Measurements from ENCODE around the gene RNF31. TPM values are rescaled to one million over a fixed set of nuclear protein-coding genes. Genes with fewer than 3 reads are reported as not detected.

Gene RNF31
- total and polyA plus RNA-seq, 2 donors (not counting 1 experiment from before 2014, with no cell fraction given): 69.8 to 103 TPM

- ChIA-PET CTCF (interaction anchor here (0.9 to 3.5 kb wide), 17 partner anchors 11 to 241 kb away, joined by 3 to 21 read pairs (median 4); partner anchors contain the start of genes CHMP4A, CIDEB, IRF9 and MDP1), POLR2A (interaction anchor here (0.7 to 3.6 kb wide), 13 partner anchors 10 to 234 kb away, joined by 3 to 64 read pairs (median 10); partner anchors contain the start of genes CBLN3, CHMP4A, DCAF11 and EMC9)
- Mint-ChIP-seq H3K4me3 (peak overlapping the region; percentile 89), H3K4me1 (peaks cover 49% of the 10 kb centered on the region), H3K27ac (peak overlapping the region; percentile 99), H3K9me3 (ENCODE audit: insufficient read depth) (no peaks in the 10 kb centered on the region), H3K27me3 (no peaks in the 10 kb centered on the region)
- ATAC-seq (ENCODE audit: low read depth) (peak; percentile 2), DNase-seq (peak; percentile 67)
- TF ChIP-seq, protein P1, sequence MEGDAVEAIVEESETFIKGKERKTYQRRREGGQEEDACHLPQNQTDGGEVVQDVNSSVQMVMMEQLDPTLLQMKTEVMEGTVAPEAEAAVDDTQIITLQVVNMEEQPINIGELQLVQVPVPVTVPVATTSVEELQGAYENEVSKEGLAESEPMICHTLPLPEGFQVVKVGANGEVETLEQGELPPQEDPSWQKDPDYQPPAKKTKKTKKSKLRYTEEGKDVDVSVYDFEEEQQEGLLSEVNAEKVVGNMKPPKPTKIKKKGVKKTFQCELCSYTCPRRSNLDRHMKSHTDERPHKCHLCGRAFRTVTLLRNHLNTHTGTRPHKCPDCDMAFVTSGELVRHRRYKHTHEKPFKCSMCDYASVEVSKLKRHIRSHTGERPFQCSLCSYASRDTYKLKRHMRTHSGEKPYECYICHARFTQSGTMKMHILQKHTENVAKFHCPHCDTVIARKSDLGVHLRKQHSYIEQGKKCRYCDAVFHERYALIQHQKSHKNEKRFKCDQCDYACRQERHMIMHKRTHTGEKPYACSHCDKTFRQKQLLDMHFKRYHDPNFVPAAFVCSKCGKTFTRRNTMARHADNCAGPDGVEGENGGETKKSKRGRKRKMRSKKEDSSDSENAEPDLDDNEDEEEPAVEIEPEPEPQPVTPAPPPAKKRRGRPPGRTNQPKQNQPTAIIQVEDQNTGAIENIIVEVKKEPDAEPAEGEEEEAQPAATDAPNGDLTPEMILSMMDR (IDR thresholded peaks at IDR 0.05): no peak
- TF ChIP-seq EZH2 (IDR thresholded peaks at IDR 0.05; ENCODE audit: borderline replicate concordance, insufficient read depth, low read depth, low read length, poor library complexity, severe bottlenecking): no peak
- H3K9ac ChIP-seq (ENCODE audit: low read length): peak overlapping the region; percentile 97
- intact Hi-C loops (cut with micrococcal nuclease): loop anchor here (1.0 to 5.0 kb wide), 2 partner anchors 8 to 101 kb away; partner anchors contain the start of genes DHRS1, IPO4 and NOP9
- peaks cover 0 to 14% of the 10 kb centered on the region in 2 experiments for H3K36me3 ChIP-seq (replicated peaks in 1 of 2; ENCODE audit: control extremely low read depth in 1 of 2, control insufficient read depth in 1 of 2, extremely low read depth in 1 of 2, insufficient read depth in 2 of 2, low read length in 1 of 2)
- H3K27ac ChIP-seq (ENCODE audit: low read length in 2 of 2): peak overlapping the region; percentile 98 to 99
- H3K4me2 ChIP-seq (replicated peaks; ENCODE audit: low read depth, low read length, poor library complexity, severe bottlenecking): peak overlapping the region; percentile 91
- peak overlapping the region; percentile 82 to 99 (median 83) for H3K4me3 ChIP-seq (ENCODE audit: control extremely low read depth in 1 of 5, extremely low read depth in 1 of 5, insufficient read depth in 1 of 5, low read depth in 2 of 5, low read length in 4 of 5)
- H3K79me2 ChIP-seq (ENCODE audit: control insufficient read depth, insufficient read depth, low read length): peaks cover 73% of the 10 kb centered on the region
- WGBS (ENCODE audit: insufficient coverage): 0% methylated on average over 13 of the region's 33 CpGs
- H3K4me1 ChIP-seq (ENCODE audit: control insufficient read depth in 2 of 2, insufficient read depth in 2 of 2, low read length in 2 of 2): peaks cover 25 to 26% of the 10 kb centered on the region in 2 donors
- H3K27me3 ChIP-seq (replicated peaks in 1 of 4; ENCODE audit: control extremely low read depth in 1 of 4, control insufficient read depth in 3 of 4, insufficient read depth in 4 of 4, low read length in 3 of 4): no peaks in the 10 kb centered on the region
- H3K9me3 ChIP-seq (ENCODE audit: control extremely low read depth in 1 of 3, control insufficient read depth in 2 of 3, insufficient read depth in 1 of 3, low read length in 2 of 3): no peaks in the 10 kb centered on the region
- H4K20me1 ChIP-seq (ENCODE audit: control insufficient read depth, insufficient read depth, low read length, poor library complexity, severe bottlenecking): no peaks in the 10 kb centered on the region
- peak overlapping the region; percentile 88 for H2AFZ ChIP-seq (ENCODE audit: insufficient read depth, low read depth, low read length, poor library complexity, severe bottlenecking)
Measured at GRCh38 chr14:24196071-24197055, 49.1 kb downstream of the RNF31 start.
